GM12801 (cell line): ENCODE data around the gene CALD1.

Experiments
- TF ChIP-seq, protein P1 (sequence below): IDR thresholded peaks from one replicate; pipeline ENCODE4 v1.5.1; 2011; ENCODE audit warnings: control low read depth; ENCODE audit not compliant: insufficient read length; ENCODE audit errors: extremely low read depth

Gene CALD1

DNA sequence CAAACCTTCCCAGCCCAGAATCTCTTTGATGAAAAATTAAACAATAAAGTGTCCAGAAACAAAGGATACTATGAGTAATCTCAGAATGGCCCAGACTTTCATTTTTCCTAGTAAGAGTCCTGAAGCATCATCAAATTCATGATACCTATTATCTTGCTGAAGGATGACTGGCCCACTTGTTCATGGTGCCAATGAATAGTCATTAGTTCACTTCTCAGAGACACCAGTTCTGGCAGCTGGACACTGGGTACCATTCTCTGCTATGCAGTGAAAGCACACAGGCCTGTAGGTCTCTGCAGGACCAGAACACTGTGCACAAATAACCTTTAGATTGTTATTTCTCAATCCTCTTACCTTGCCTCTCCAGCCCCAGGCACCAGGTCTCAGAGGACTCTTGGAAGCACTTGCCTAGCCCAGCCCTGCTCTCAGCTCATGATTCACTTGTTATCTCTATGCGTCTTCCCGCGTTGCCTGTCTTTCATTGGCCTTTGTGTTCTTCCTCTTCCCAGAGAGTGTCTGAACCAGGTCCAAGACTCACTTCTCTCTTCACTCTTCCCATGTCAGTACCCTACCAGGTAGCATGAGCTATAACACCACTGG, 108.8 kb downstream of the CALD1 start:
- TF ChIP-seq, protein P1, sequence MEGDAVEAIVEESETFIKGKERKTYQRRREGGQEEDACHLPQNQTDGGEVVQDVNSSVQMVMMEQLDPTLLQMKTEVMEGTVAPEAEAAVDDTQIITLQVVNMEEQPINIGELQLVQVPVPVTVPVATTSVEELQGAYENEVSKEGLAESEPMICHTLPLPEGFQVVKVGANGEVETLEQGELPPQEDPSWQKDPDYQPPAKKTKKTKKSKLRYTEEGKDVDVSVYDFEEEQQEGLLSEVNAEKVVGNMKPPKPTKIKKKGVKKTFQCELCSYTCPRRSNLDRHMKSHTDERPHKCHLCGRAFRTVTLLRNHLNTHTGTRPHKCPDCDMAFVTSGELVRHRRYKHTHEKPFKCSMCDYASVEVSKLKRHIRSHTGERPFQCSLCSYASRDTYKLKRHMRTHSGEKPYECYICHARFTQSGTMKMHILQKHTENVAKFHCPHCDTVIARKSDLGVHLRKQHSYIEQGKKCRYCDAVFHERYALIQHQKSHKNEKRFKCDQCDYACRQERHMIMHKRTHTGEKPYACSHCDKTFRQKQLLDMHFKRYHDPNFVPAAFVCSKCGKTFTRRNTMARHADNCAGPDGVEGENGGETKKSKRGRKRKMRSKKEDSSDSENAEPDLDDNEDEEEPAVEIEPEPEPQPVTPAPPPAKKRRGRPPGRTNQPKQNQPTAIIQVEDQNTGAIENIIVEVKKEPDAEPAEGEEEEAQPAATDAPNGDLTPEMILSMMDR: no peak

GRCh38 chr7:134890246-134891240, 111.1 kb downstream of the CALD1 start:
- TF ChIP-seq, protein P1: no peak

GRCh38 chr7:134891262-134891695, 111.8 kb downstream of the CALD1 start:
- TF ChIP-seq, protein P1: no peak

GRCh38 chr7:134891696-134892678, 112.6 kb downstream of the CALD1 start:
- TF ChIP-seq, protein P1: no peak

DNA sequence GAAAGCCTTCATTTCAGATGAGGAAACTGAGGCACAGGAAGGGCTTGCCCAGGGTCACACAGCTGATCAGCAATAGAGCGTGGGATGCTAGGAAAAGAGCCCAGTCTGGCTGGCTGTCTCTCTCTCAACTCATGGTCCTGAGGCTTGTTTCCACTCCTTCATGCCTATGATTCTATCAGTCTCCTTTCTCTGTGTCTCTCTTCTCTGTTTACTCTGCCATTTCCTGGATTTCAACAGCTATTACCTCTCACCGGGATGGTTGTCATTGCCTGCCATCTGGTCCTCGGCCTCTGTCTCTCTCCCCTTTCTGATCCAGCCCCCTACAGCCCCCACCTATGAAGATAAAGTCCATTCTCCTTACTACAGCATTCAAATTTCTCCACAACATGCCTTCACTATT, 113.5 kb downstream of the CALD1 start:
- TF ChIP-seq, protein P1: no peak

DNA sequence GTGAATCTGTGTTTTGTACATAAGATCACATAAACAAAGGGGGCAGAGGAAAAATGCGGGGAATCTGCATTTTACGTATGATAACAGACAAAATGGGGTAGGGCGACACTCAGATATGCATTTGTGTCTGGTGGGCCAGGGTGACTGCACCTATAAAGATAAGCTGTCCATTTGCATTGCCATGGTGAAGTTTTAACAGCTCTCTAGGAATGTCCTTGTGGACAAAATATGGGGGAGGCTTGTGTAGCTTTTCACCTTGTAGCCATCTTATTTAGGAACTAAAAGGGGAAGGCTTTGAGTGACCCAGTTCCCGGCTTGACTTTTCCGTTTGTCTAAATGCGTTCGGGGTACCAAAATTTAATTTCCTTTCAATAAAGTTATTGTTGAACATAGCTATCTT, 114.5 kb downstream of the CALD1 start:
- TF ChIP-seq, protein P1: no peak
